ENCODE measurements around the gene GRIA4. TPM values are rescaled to one million over a fixed set of nuclear protein-coding genes. Genes with fewer than 3 reads are reported as not detected.

The GRIA4 gene
- polyA plus RNA-seq, 3 donors: not detected

DNA sequence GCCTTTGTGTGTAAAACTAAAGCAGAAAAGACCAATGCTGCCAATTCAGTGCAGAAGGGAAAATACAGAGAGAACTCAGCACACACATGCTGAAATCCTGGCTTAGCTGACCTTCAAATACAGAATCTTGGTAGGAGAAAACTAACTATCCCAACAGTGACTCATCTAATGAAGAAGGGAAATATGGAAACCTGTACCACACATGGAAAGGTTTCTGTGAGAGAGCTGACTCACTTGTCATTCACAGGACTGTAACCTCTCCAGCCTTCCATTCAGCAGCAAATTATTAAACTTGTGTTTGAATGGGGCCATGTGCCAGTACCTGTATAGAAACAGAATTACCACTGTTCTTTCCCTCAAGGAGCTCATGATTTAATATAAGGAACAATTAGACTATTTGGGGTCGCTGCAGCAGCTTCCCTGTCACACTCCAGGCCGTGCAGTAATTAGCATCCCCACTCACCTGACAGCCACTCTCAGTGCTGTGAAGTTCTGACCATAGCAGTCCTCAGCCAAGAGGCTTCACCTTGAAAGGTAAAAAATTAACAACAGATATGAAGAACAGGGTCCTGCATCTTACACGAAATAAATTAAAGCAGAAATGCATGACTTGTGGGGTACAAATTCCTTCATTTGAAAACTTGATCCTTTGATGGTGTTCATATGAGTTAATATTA, 358.3 kb downstream of the GRIA4 start:
- Histone ChIP-seq H3K4me2 (replicated peaks; ENCODE audit: extremely low read depth, low read length, poor library complexity, severe bottlenecking) (no peak overlapping the region), H3K4me3 (replicated peaks in 1 of 3; ENCODE audit: low read depth in 2 of 3, low read length in 3 of 3) (no peak overlapping the region), H2AFZ (ENCODE audit: insufficient read depth, low read depth, low read length, poor library complexity, severe bottlenecking) (no peak overlapping the region), H3K9ac (ENCODE audit: insufficient read depth, low read length, poor library complexity, severe bottlenecking) (no peak overlapping the region), H3K9me3 (replicated peaks in 1 of 2; ENCODE audit: control insufficient read depth in 1 of 2, insufficient read depth in 1 of 2, low read length in 2 of 2) (no peaks in the 10 kb centered on the region), H3K36me3 (replicated peaks in 1 of 2; ENCODE audit: control insufficient read depth in 1 of 2, insufficient read depth in 2 of 2, low read length in 2 of 2) (no peaks in the 10 kb centered on the region), H3K27ac (ENCODE audit: low read depth in 1 of 2, low read length in 2 of 2) (no peak overlapping the region), H4K20me1 (ENCODE audit: insufficient read depth, low read length) (no peaks in the 10 kb centered on the region), H3K27me3 (ENCODE audit: control insufficient read depth in 2 of 2, insufficient read depth in 2 of 2, low read length in 2 of 2) (no peaks in the 10 kb centered on the region), H3K4me1 (ENCODE audit: control insufficient read depth in 1 of 2, insufficient read depth in 2 of 2, low read length in 2 of 2) (no peaks in the 10 kb centered on the region), H3K79me2 (ENCODE audit: insufficient read depth, low read length) (no peaks in the 10 kb centered on the region)
- DNase-seq: no peak
- intact Hi-C loops (cut with micrococcal nuclease): no loop called here
- Mint-ChIP-seq H3K4me1 (no peaks in the 10 kb centered on the region), H3K9me3 (no peaks in the 10 kb centered on the region), H3K4me3 (no peak overlapping the region), H3K27ac (no peak overlapping the region), H3K27me3 (ENCODE audit: low read depth in 3 of 3) (peaks cover 0 to 2% (median 0%) of the 10 kb centered on the region in 3 donors), H3K36me3 (no peaks in the 10 kb centered on the region)
- TF ChIP-seq, protein P1, sequence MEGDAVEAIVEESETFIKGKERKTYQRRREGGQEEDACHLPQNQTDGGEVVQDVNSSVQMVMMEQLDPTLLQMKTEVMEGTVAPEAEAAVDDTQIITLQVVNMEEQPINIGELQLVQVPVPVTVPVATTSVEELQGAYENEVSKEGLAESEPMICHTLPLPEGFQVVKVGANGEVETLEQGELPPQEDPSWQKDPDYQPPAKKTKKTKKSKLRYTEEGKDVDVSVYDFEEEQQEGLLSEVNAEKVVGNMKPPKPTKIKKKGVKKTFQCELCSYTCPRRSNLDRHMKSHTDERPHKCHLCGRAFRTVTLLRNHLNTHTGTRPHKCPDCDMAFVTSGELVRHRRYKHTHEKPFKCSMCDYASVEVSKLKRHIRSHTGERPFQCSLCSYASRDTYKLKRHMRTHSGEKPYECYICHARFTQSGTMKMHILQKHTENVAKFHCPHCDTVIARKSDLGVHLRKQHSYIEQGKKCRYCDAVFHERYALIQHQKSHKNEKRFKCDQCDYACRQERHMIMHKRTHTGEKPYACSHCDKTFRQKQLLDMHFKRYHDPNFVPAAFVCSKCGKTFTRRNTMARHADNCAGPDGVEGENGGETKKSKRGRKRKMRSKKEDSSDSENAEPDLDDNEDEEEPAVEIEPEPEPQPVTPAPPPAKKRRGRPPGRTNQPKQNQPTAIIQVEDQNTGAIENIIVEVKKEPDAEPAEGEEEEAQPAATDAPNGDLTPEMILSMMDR (IDR thresholded peaks at IDR 0.05): no peak
- 80% methylated on average over 1 of the region's 3 CpGs for WGBS (ENCODE audit: insufficient coverage)

DNA sequence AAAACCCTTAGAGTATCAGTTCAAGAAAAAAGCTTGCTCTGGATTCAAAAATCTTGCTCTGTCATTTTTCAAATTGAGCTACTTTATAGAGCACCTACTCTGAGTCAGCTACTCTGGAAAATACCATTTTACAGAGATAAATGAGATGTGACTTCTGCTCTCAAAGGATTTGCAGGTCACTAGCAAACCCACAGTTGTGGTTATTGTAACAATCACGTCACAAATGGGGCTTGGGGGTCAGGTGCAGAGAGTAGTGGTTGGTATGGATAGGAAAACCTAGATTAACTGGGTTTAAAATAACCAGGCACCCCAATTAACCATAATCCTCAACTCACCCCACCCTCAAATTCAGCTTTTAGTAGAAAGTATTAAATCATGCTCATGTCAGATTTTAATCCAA, 359.9 kb downstream of the GRIA4 start:
- H3K4me1 Mint-ChIP-seq: no peaks in the 10 kb centered on the region
- intact Hi-C loops (cut with micrococcal nuclease): no loop called here
- no peak overlapping the region for H3K4me3 Mint-ChIP-seq
- no peaks in the 10 kb centered on the region for H3K36me3 ChIP-seq (replicated peaks in 1 of 2; ENCODE audit: control insufficient read depth in 1 of 2, insufficient read depth in 2 of 2, low read length in 2 of 2)
- no peak overlapping the region for H3K4me2 ChIP-seq (replicated peaks; ENCODE audit: extremely low read depth, low read length, poor library complexity, severe bottlenecking)
- H3K79me2 ChIP-seq (ENCODE audit: insufficient read depth, low read length): no peaks in the 10 kb centered on the region
- no CpG with 5 or more reads among the region's 1 CpG for WGBS (ENCODE audit: insufficient coverage)
- TF ChIP-seq, protein P1 (IDR thresholded peaks at IDR 0.05): no peak
- H3K27ac ChIP-seq (ENCODE audit: low read depth in 1 of 2, low read length in 2 of 2): no peak overlapping the region
- H3K27ac Mint-ChIP-seq: no peak overlapping the region
- H3K4me3 ChIP-seq (replicated peaks in 1 of 3; ENCODE audit: low read depth in 2 of 3, low read length in 3 of 3): no peak overlapping the region
- H3K9me3 ChIP-seq (replicated peaks in 1 of 2; ENCODE audit: control insufficient read depth in 1 of 2, insufficient read depth in 1 of 2, low read length in 2 of 2): no peaks in the 10 kb centered on the region
- H3K27me3 Mint-ChIP-seq (ENCODE audit: low read depth in 3 of 3): peaks cover 0 to 2% (median 0%) of the 10 kb centered on the region in 3 donors
- no peak overlapping the region for H2AFZ ChIP-seq (ENCODE audit: insufficient read depth, low read depth, low read length, poor library complexity, severe bottlenecking)
- no peaks in the 10 kb centered on the region for H3K27me3 ChIP-seq (ENCODE audit: control insufficient read depth in 2 of 2, insufficient read depth in 2 of 2, low read length in 2 of 2)
- no peaks in the 10 kb centered on the region for H3K4me1 ChIP-seq (ENCODE audit: control insufficient read depth in 1 of 2, insufficient read depth in 2 of 2, low read length in 2 of 2)
- H3K9me3 Mint-ChIP-seq: no peaks in the 10 kb centered on the region
- H4K20me1 ChIP-seq (ENCODE audit: insufficient read depth, low read length): no peaks in the 10 kb centered on the region
- no peak overlapping the region for H3K9ac ChIP-seq (ENCODE audit: insufficient read depth, low read length, poor library complexity, severe bottlenecking)
- H3K36me3 Mint-ChIP-seq: no peaks in the 10 kb centered on the region
- DNase-seq: no peak
